Coronary artery (tissue), 2 donors: ENCODE data around the gene SPDYE6.
"Not testable (repeated sequence)": the region's sequence is repeated elsewhere in the genome, so short reads cannot be mapped to it uniquely, and the experiment has no call there.

Experiments used
- DNase-seq: peaks from one replicate; pipeline ENCODE4 v3.0.0-alpha.2; 2017; ENCODE audit warnings: low spot score
- H3K27ac ChIP-seq, 2 donors: fragments of 200-600 bp; sonication (generic); one replicate each; pipeline ENCODE4 v1.5.1; 2016 to 2019
- H3K4me3 ChIP-seq: fragments of 200-600 bp; sonication (generic); 2 replicates; pipeline ENCODE4 v1.5.1; 2016; ENCODE audit warnings: mild to moderate bottlenecking, moderate library complexity
- CTCF ChIP-seq: fragments of 200-600 bp; sonication (generic); IDR thresholded peaks from one replicate; pipeline ENCODE4 v1.5.1; 2019; ENCODE audit warnings: antibody characterized with exemption

The SPDYE6 gene

GRCh38 chr7:102326157-102326889, 29.9 kb downstream of the SPDYE6 start:
- no peak for DNase-seq
- Histone ChIP-seq H3K27ac (no peak overlapping the region), H3K4me3 (no peak overlapping the region)
- no peak for TF ChIP-seq CTCF

GRCh38 chr7:102325106-102325505, 31.1 kb downstream of the SPDYE6 start:
- DNase-seq, H3K27ac ChIP-seq, H3K4me3 ChIP-seq: not testable (repeated sequence)

- no peak for TF ChIP-seq CTCF
- H3K27ac ChIP-seq: no peak overlapping the region
- no peak for DNase-seq
- no peak overlapping the region for H3K4me3 ChIP-seq
These were observed 32.4 kb downstream of the SPDYE6 start for GRCh38 chr7:102323914-102324195.

GRCh38 chr7:102322202-102322715, 34.0 kb downstream of the SPDYE6 start:
- H3K4me3 ChIP-seq: no peak overlapping the region
- no peak for DNase-seq
- no peak overlapping the region for H3K27ac ChIP-seq
- no peak for TF ChIP-seq CTCF

- DNase-seq: no peak
- H3K27ac ChIP-seq: peak overlapping the region in 1 of 2 donors; percentile 16
- peak overlapping the region; percentile 27 for H3K4me3 ChIP-seq
- TF ChIP-seq CTCF: no peak
These were observed 34.7 kb downstream of the SPDYE6 start for GRCh38 chr7:102321351-102322201.

GRCh38 chr7:102320601-102321350, 35.5 kb downstream of the SPDYE6 start:
- no peak overlapping the region for H3K27ac ChIP-seq
- TF ChIP-seq CTCF: no peak
- no peak for DNase-seq
- peak overlapping the region; percentile 27 for H3K4me3 ChIP-seq

- Histone ChIP-seq H3K27ac (no peak overlapping the region), H3K4me3 (no peak overlapping the region)
- TF ChIP-seq CTCF: no peak
- no peak for DNase-seq
These were observed 36.1 kb downstream of the SPDYE6 start for GRCh38 chr7:102320181-102320580.
